Chondrocyte (in vitro differentiated cells): ENCODE measurements around the gene MYBBP1A. TPM values are rescaled to one million over a fixed set of nuclear protein-coding genes. Genes with fewer than 3 reads are reported as not detected.

Experiments used
- DNase-seq: peaks from one replicate; pipeline ENCODE4 v3.0.0; 2021; ENCODE audit warnings: mixed read lengths, low spot score
- H3K27ac Mint-ChIP-seq: one replicate; pipeline ENCODE4 v1.8.0; 2021; ENCODE audit warnings: mild to moderate bottlenecking, moderate library complexity, mixed read lengths; ENCODE audit not compliant: unreplicated experiment
- H3K27me3 Mint-ChIP-seq: 2 replicates; pipeline ENCODE4 v1.8.0; 2021; ENCODE audit warnings: low read depth, mixed read lengths
- H3K36me3 Mint-ChIP-seq: 2 replicates; pipeline ENCODE4 v1.8.0; 2021; ENCODE audit warnings: low read depth, mixed read lengths
- H3K4me1 Mint-ChIP-seq: 2 replicates; pipeline ENCODE4 v1.8.0; 2021; ENCODE audit warnings: low read depth, mild to moderate bottlenecking, mixed read lengths
- H3K4me3 Mint-ChIP-seq: one replicate; pipeline ENCODE4 v1.8.0; 2021; ENCODE audit warnings: mild to moderate bottlenecking, moderate library complexity, mixed read lengths; ENCODE audit not compliant: unreplicated experiment
- H3K9me3 Mint-ChIP-seq: 2 replicates; pipeline ENCODE4 v1.8.0; 2021; ENCODE audit warnings: low read depth, mixed read lengths
- total RNA-seq: library from RNA; stranded (reverse); gene quantifications from 3 replicates; pipeline ENCODE4 v1.2.1, GENCODE V29; 2021
- TF ChIP-seq, protein P1 (sequence below): fragments of 200-600 bp; sonication (generic); IDR thresholded peaks from 2 replicates; pipeline ENCODE4 v1.5.0; 2021; ENCODE audit warnings: antibody characterized with exemption, mild to moderate bottlenecking, moderate library complexity

The MYBBP1A gene
- total RNA-seq, 1 donor from 2014 or later = 33.6 TPM

GRCh38 chr17:4507361-4508111, 47.6 kb downstream of the MYBBP1A start:
- DNase-seq = no peak
- H3K9me3 Mint-ChIP-seq = no peaks in the 10 kb centered on the region
- H3K27ac Mint-ChIP-seq = no peak overlapping the region
- H3K27me3 Mint-ChIP-seq = peaks cover 21% of the 10 kb centered on the region
- no peak overlapping the region for H3K4me3 Mint-ChIP-seq
- TF ChIP-seq, protein P1, sequence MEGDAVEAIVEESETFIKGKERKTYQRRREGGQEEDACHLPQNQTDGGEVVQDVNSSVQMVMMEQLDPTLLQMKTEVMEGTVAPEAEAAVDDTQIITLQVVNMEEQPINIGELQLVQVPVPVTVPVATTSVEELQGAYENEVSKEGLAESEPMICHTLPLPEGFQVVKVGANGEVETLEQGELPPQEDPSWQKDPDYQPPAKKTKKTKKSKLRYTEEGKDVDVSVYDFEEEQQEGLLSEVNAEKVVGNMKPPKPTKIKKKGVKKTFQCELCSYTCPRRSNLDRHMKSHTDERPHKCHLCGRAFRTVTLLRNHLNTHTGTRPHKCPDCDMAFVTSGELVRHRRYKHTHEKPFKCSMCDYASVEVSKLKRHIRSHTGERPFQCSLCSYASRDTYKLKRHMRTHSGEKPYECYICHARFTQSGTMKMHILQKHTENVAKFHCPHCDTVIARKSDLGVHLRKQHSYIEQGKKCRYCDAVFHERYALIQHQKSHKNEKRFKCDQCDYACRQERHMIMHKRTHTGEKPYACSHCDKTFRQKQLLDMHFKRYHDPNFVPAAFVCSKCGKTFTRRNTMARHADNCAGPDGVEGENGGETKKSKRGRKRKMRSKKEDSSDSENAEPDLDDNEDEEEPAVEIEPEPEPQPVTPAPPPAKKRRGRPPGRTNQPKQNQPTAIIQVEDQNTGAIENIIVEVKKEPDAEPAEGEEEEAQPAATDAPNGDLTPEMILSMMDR = no peak
- H3K4me1 Mint-ChIP-seq = no peaks in the 10 kb centered on the region
- no peaks in the 10 kb centered on the region for H3K36me3 Mint-ChIP-seq

GRCh38 chr17:4506892-4507291, 48.3 kb downstream of the MYBBP1A start:
- no peak for DNase-seq
- Mint-ChIP-seq H3K4me1 (no peaks in the 10 kb centered on the region), H3K9me3 (no peaks in the 10 kb centered on the region), H3K4me3 (no peak overlapping the region), H3K36me3 (no peaks in the 10 kb centered on the region), H3K27ac (no peak overlapping the region), H3K27me3 (peaks cover 24% of the 10 kb centered on the region)
- TF ChIP-seq, protein P1 = no peak

- Mint-ChIP-seq H3K9me3 (no peaks in the 10 kb centered on the region), H3K4me1 (no peaks in the 10 kb centered on the region), H3K36me3 (no peaks in the 10 kb centered on the region), H3K27me3 (peaks cover 25% of the 10 kb centered on the region), H3K4me3 (no peak overlapping the region), H3K27ac (no peak overlapping the region)
- no peak for DNase-seq
- TF ChIP-seq, protein P1 = no peak
These were observed 48.9 kb downstream of the MYBBP1A start for GRCh38 chr17:4506175-4506813.

DNA sequence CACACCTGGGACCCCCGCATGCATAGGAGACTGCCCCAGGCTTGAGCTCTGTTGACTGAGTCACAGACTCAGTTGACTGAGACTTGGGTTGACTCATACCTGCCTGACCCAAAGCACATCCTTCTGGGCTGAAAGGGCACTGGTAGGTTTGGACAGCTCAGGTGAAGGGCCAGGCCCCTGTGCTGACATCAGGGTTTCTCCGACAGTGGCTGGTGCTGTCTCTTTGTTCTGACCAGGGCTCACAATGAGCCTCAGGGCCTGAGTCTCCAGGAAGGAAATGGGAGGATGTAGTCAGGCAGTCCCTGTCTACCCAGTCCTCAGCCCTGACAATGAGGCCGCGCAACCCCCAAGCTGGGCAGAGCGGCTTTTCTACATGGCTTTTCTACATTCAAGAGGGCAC, 50.0 kb downstream of the MYBBP1A start:
- Mint-ChIP-seq H3K27ac (no peak overlapping the region), H3K4me1 (no peaks in the 10 kb centered on the region)

GRCh38 chr17:4504188-4504587, 51.0 kb downstream of the MYBBP1A start:
- TF ChIP-seq, protein P1 = no peak
- H3K27me3 Mint-ChIP-seq = peaks cover 43% of the 10 kb centered on the region
- no peak overlapping the region for H3K27ac Mint-ChIP-seq
- peaks cover 5% of the 10 kb centered on the region for H3K4me1 Mint-ChIP-seq
- peaks cover 2% of the 10 kb centered on the region for H3K36me3 Mint-ChIP-seq
- DNase-seq = no peak
- no peaks in the 10 kb centered on the region for H3K9me3 Mint-ChIP-seq
- H3K4me3 Mint-ChIP-seq = no peak overlapping the region

More for the DNA sequence above, 50.0 kb downstream of the MYBBP1A start:
- Mint-ChIP-seq H3K9me3 (no peaks in the 10 kb centered on the region), H3K4me3 (no peak overlapping the region), H3K36me3 (peaks cover 2% of the 10 kb centered on the region), H3K27me3 (peaks cover 36% of the 10 kb centered on the region)
- TF ChIP-seq, protein P1 = no peak
- no peak for DNase-seq
